Stomach (tissue), 4 donors: ENCODE measurements around the gene POU5F1.

Experiments
- EP300 ChIP-seq: sonication (generic); formaldehyde crosslinking; IDR thresholded peaks from one replicate; pipeline ENCODE4 v1.6.1; 2017; ENCODE audit warnings: antibody characterized with exemption
- POLR2A ChIP-seq, 4 donors: fragments of 450-650 bp; IDR thresholded peaks; one replicate each; pipeline ENCODE4 v1.6.1; 2016; ENCODE audit warnings: antibody characterized with exemption in 4 of 4, control low read depth in 2 of 4, mild to moderate bottlenecking in 1 of 4, moderate library complexity in 1 of 4
- TF ChIP-seq, protein P1 (sequence below), 7 experiments: fragments of 450-650 bp in 4 of 7; fragments of 200-600 bp in 3 of 7; sonication (generic) in 3 of 7; IDR thresholded peaks; one replicate each; pipeline ENCODE4 v1.5.1; 2016 to 2019; ENCODE audit warnings: antibody characterized with exemption in 7 of 7, control low read depth in 2 of 7, mild to moderate bottlenecking in 1 of 7

GRCh38 chr6:31131595-31131994 is 38.9 kb downstream of the POU5F1 start:
- TF ChIP-seq, protein P1, sequence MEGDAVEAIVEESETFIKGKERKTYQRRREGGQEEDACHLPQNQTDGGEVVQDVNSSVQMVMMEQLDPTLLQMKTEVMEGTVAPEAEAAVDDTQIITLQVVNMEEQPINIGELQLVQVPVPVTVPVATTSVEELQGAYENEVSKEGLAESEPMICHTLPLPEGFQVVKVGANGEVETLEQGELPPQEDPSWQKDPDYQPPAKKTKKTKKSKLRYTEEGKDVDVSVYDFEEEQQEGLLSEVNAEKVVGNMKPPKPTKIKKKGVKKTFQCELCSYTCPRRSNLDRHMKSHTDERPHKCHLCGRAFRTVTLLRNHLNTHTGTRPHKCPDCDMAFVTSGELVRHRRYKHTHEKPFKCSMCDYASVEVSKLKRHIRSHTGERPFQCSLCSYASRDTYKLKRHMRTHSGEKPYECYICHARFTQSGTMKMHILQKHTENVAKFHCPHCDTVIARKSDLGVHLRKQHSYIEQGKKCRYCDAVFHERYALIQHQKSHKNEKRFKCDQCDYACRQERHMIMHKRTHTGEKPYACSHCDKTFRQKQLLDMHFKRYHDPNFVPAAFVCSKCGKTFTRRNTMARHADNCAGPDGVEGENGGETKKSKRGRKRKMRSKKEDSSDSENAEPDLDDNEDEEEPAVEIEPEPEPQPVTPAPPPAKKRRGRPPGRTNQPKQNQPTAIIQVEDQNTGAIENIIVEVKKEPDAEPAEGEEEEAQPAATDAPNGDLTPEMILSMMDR (IDR thresholded peaks at IDR 0.05): no peak
- TF ChIP-seq EP300: no peak
- no peak for TF ChIP-seq POLR2A (IDR thresholded peaks at IDR 0.05)
